K562 (cell line): ENCODE measurements around the gene WDR47. TPM values are rescaled to one million over a fixed set of nuclear protein-coding genes. Genes with fewer than 3 reads are reported as not detected.

Experiments
- ATF7 ChIP-seq: fragments of 450-650 bp; IDR thresholded peaks from 2 replicates; pipeline ENCODE4 v1.7.1; 2014; ENCODE audit warnings: mild to moderate bottlenecking, moderate library complexity
- CEBPZ ChIP-seq: fragments of 150-350 bp; IDR thresholded peaks from 2 replicates; pipeline ENCODE4 v1.6.1; 2014; ENCODE audit warnings: low read depth, mild to moderate bottlenecking, low read length, borderline replicate concordance
- FOXP4 ChIP-seq: sonication (generic); formaldehyde crosslinking; IDR thresholded peaks from 2 replicates; pipeline ENCODE4 v1.8.0; 2022; ENCODE audit warnings: mild to moderate bottlenecking, missing genetic modification reagents, borderline replicate concordance
- HMG20A ChIP-seq: fragments of 450-650 bp; formaldehyde crosslinking; conservative IDR thresholded peaks from 2 replicates; pipeline ENCODE4 v1.4.0; 2020; ENCODE audit warnings: mild to moderate bottlenecking, mixed read lengths
- TGIF2 ChIP-seq: sonication (generic); formaldehyde crosslinking; IDR thresholded peaks from 2 replicates; pipeline ENCODE4 v1.8.1; 2022; ENCODE audit warnings: mild to moderate bottlenecking, missing genetic modification reagents, moderate library complexity
- YBX1 ChIP-seq: fragments of 450-650 bp; IDR thresholded peaks from 2 replicates; pipeline ENCODE4 v1.7.1; 2016; ENCODE audit warnings: mild to moderate bottlenecking
- ZFPM2 ChIP-seq: fragments of 250-450 bp; sonication (Bioruptor Pico); IDR thresholded peaks from 2 replicates; pipeline ENCODE4 v1.5.1; 2022; ENCODE audit warnings: mild to moderate bottlenecking
- ZNF384 ChIP-seq: IDR thresholded peaks from 2 replicates; pipeline ENCODE4 v1.6.1; 2012; ENCODE audit warnings: low read depth, low read length, improper control_type of control experiment
- ZNF740 ChIP-seq, 3 experiments: fragments of 200-800 bp in 1 of 3; sonication (Bioruptor generic) in 1 of 3; sonication (generic) in 1 of 3; formaldehyde crosslinking in 1 of 3; IDR thresholded peaks; 2 replicates each; pipeline versions ENCODE4 v1.6.1 to v1.8.0; 2016 to 2022; ENCODE audit warnings: mild to moderate bottlenecking in 2 of 3, missing compliant biosample characterization in 2 of 3, missing genetic modification characterization in 2 of 3, missing genetic modification reagents in 1 of 3
- polyA plus RNA-seq, 8 experiments: library from polyadenylated mRNA; depleted of rRNA in 4 of 8; stranded (reverse) in 5 of 8; unstranded in 3 of 8; fragments of >200 nt; fragmentation: Nextera tagmentation in 2 of 8; fragmentation: Illumina TruSeq in 1 of 8; extraction: Ambion mirVana in 2 of 8; extraction: Trizol in 1 of 8; gene quantifications; 2 replicates each; pipeline versions ENCODE4 v1.2.1 to v1.2.3, GENCODE V29; 2011 to 2014; ENCODE audit warnings: inconsistent platforms in 1 of 8, missing spikeins in 1 of 8
- total RNA-seq, 7 experiments: library from RNA; depleted of rRNA in 6 of 7; stranded (reverse); fragments of >200 nt in 6 of 7; fragmentation: Illumina TruSeq in 2 of 7; extraction: Trizol in 2 of 7; gene quantifications; 2 replicates each; pipeline versions ENCODE4 v1.2.1 to v1.2.3, GENCODE V29; 2011 to 2021; ENCODE audit warnings: low replicate concordance in 1 of 7

Gene WDR47
- total and polyA plus RNA-seq, 9 of the 15 experiments (the other 6 are each of a cell fraction or from before 2014, with no cell fraction given): 1.3 to 10.1 (median 4.9) TPM

- TF ChIP-seq CEBPZ: no peak
- TF ChIP-seq YBX1: no peak
- no peak for TF ChIP-seq TGIF2 (CRISPR knock-in tag)
- TF ChIP-seq ZNF740 (CRISPR knock-in tag; IDR thresholded peaks at IDR 0.05): no peak
- no peak for TF ChIP-seq ZNF740 (tag; IDR thresholded peaks at IDR 0.05)
- no peak for TF ChIP-seq ZFPM2 (CRISPR knock-in tag)
- no peak; the same call in 1 of the 2 replicates for TF ChIP-seq ZNF384
- peak; percentile 89 for TF ChIP-seq ATF7
- no peak for TF ChIP-seq HMG20A (CRISPR knock-in tag)
- TF ChIP-seq FOXP4: no peak
These were observed 33.9 kb upstream of the WDR47 start, which contains the start of gene TAF13 (continued) for GRCh38 chr1:109075531-109076490.
